Fibroblast of lung (primary cell): ENCODE data around the gene PRKG2. TPM values are rescaled to one million over a fixed set of nuclear protein-coding genes. Genes with fewer than 3 reads are reported as not detected.

Source experiments
- DNase-seq, 2 donors: peaks; one replicate each; pipeline versions ENCODE4 v3.0.0 to v3.0.0-alpha.2; 2010; ENCODE audit warnings: low read depth in 2 of 2
- H2AFZ ChIP-seq: 2 replicates; pipeline ENCODE4 v1.5.1; 2012; ENCODE audit warnings: low read length, control low read depth, inconsistent platforms
- H3K27ac ChIP-seq: 2 replicates; pipeline ENCODE4 v1.5.1; 2011; ENCODE audit warnings: low read length, control low read depth; ENCODE audit not compliant: insufficient read depth
- H3K27me3 ChIP-seq: 2 replicates; pipeline ENCODE4 v1.5.1; 2011; ENCODE audit warnings: mild to moderate bottlenecking, low read length; ENCODE audit not compliant: control insufficient read depth, insufficient read depth
- H3K36me3 ChIP-seq: 2 replicates; pipeline ENCODE4 v1.5.1; 2011; ENCODE audit warnings: low read length; ENCODE audit not compliant: control insufficient read depth, insufficient read depth
- H3K4me1 ChIP-seq: 2 replicates; pipeline ENCODE4 v1.5.1; 2011; ENCODE audit warnings: low read length; ENCODE audit not compliant: control insufficient read depth, insufficient read depth; ENCODE audit errors: extremely low read depth
- H3K4me2 ChIP-seq: 2 replicates; pipeline ENCODE4 v1.5.1; 2011; ENCODE audit warnings: low read length, control low read depth; ENCODE audit not compliant: insufficient read depth; ENCODE audit errors: extremely low read depth
- H3K4me3 ChIP-seq, 4 experiments: fragments of 200-600 bp in 1 of 4; sonication (generic) in 1 of 4; replicated peaks in 1 of 4; 2 replicates each; pipeline ENCODE4 v1.5.1; 2011 to 2016; ENCODE audit warnings: low read length in 4 of 4, low read depth in 3 of 4, mild to moderate bottlenecking in 3 of 4, control low read depth in 2 of 4, inconsistent platforms in 1 of 4, mixed read lengths in 1 of 4; ENCODE audit not compliant: insufficient read depth in 1 of 4; ENCODE audit errors: control extremely low read depth in 1 of 4
- H3K79me2 ChIP-seq: 2 replicates; pipeline ENCODE4 v1.5.1; 2012; ENCODE audit warnings: mild to moderate bottlenecking, low read length, inconsistent platforms; ENCODE audit not compliant: control insufficient read depth, insufficient read depth
- H3K9ac ChIP-seq: 2 replicates; pipeline ENCODE4 v1.5.1; 2011; ENCODE audit warnings: mild to moderate bottlenecking, low read length, control low read depth; ENCODE audit not compliant: insufficient read depth
- H3K9me3 ChIP-seq: 2 replicates; pipeline ENCODE4 v1.5.1; 2012; ENCODE audit warnings: low read depth, low read length; ENCODE audit not compliant: control insufficient read depth, insufficient read depth
- H4K20me1 ChIP-seq: 2 replicates; pipeline ENCODE4 v1.5.1; 2011; ENCODE audit warnings: low read length; ENCODE audit not compliant: control insufficient read depth, insufficient read depth; ENCODE audit errors: extremely low read depth
- CTCF ChIP-seq, 2 donors: IDR thresholded peaks in 1 of 2; conservative IDR thresholded peaks in 1 of 2; 1 replicate in 1 of 2; 2 replicates in 1 of 2; pipeline ENCODE4 v1.5.1; 2011 to 2012; ENCODE audit warnings: low read length in 2 of 2, control low read depth in 1 of 2, inconsistent platforms in 1 of 2, low read depth in 1 of 2, mild to moderate bottlenecking in 1 of 2
- EZH2 ChIP-seq: IDR thresholded peaks from 2 replicates; pipeline ENCODE4 v1.5.1; 2012; ENCODE audit warnings: low read length, control low read depth, mild to moderate bottlenecking; ENCODE audit errors: missing control alignments
- polyA plus RNA-seq, 2 donors: library from polyadenylated mRNA; depleted of rRNA in 1 of 2; stranded (reverse) in 1 of 2; unstranded in 1 of 2; fragments of >200 nt; gene quantifications; 2 replicates each; pipeline ENCODE4 v1.2.1, GENCODE V29; 2011 to 2012; ENCODE audit warnings: missing spikeins in 1 of 2
- total RNA-seq: library from RNA; depleted of rRNA; stranded (reverse); fragments of >200 nt; gene quantifications from 2 replicates; pipeline ENCODE4 v1.2.1, GENCODE V29; 2014

Gene PRKG2
- total and polyA plus RNA-seq, 2 donors (not counting 1 experiment from before 2014, with no cell fraction given) = 2.8 to 17.5 TPM

GRCh38 chr4:81065446-81065845 lies 149.6 kb downstream of the PRKG2 start:
- no peak overlapping the region for H3K4me2 ChIP-seq
- H3K4me3 ChIP-seq = no peak overlapping the region
- no peaks in the 10 kb centered on the region for H3K4me1 ChIP-seq
- H2AFZ ChIP-seq = no peak overlapping the region
- no peaks in the 10 kb centered on the region for H4K20me1 ChIP-seq
- H3K9me3 ChIP-seq = no peaks in the 10 kb centered on the region
- H3K36me3 ChIP-seq = no peaks in the 10 kb centered on the region
- no peak overlapping the region for H3K27ac ChIP-seq
- TF ChIP-seq EZH2 = no peak
- no peak for TF ChIP-seq CTCF (conservative IDR thresholded peaks at IDR 0.05 in 1 of 2, IDR thresholded peaks at IDR 0.05 in 1 of 2; ENCODE audit: low read depth in 1 of 2, low read length in 2 of 2)
- no peaks in the 10 kb centered on the region for H3K27me3 ChIP-seq
- no peaks in the 10 kb centered on the region for H3K79me2 ChIP-seq
- DNase-seq = no peak
- H3K9ac ChIP-seq = no peak overlapping the region

DNA sequence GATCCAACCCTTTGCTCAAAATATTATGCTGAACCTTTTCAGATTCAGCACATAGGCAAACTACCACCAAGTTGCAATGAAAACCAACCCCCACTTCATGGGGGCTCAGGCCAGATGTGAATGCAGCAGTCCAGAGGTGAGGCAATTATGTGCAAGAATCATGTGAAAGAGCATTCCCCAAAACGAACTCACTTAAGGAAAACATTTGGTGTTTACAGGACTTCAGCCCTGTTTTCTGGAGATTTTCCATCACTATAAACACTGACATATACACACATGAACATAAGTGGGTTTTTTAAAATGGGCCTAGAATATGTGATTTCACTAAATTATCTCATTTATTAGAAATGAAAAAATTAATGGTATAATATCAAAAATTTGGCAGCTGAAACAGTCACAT lies 153.0 kb downstream of the PRKG2 start:
- no peak overlapping the region for H3K4me2 ChIP-seq
- H4K20me1 ChIP-seq = no peaks in the 10 kb centered on the region
- no peak overlapping the region for H3K9ac ChIP-seq
- no peaks in the 10 kb centered on the region for H3K36me3 ChIP-seq
- no peak overlapping the region for H3K27ac ChIP-seq
- no peak overlapping the region for H3K4me3 ChIP-seq
- H2AFZ ChIP-seq = no peak overlapping the region
- no peaks in the 10 kb centered on the region for H3K79me2 ChIP-seq
- no peaks in the 10 kb centered on the region for H3K27me3 ChIP-seq
- no peaks in the 10 kb centered on the region for H3K4me1 ChIP-seq
- peak in 1 of 2 donors; percentile 69 for DNase-seq
- no peak for TF ChIP-seq CTCF (conservative IDR thresholded peaks at IDR 0.05 in 1 of 2, IDR thresholded peaks at IDR 0.05 in 1 of 2; ENCODE audit: low read depth in 1 of 2, low read length in 2 of 2)
- TF ChIP-seq EZH2 = no peak
- no peaks in the 10 kb centered on the region for H3K9me3 ChIP-seq

- H3K27me3 ChIP-seq = no peaks in the 10 kb centered on the region
- no peak for DNase-seq
- H3K79me2 ChIP-seq = no peaks in the 10 kb centered on the region
- H3K27ac ChIP-seq = no peak overlapping the region
- no peak for TF ChIP-seq CTCF (conservative IDR thresholded peaks at IDR 0.05 in 1 of 2, IDR thresholded peaks at IDR 0.05 in 1 of 2; ENCODE audit: low read depth in 1 of 2, low read length in 2 of 2)
- TF ChIP-seq EZH2 = no peak
- no peaks in the 10 kb centered on the region for H3K9me3 ChIP-seq
- H4K20me1 ChIP-seq = no peaks in the 10 kb centered on the region
- H3K9ac ChIP-seq = no peak overlapping the region
- no peaks in the 10 kb centered on the region for H3K36me3 ChIP-seq
- no peaks in the 10 kb centered on the region for H3K4me1 ChIP-seq
- H3K4me3 ChIP-seq = no peak overlapping the region
- H2AFZ ChIP-seq = no peak overlapping the region
- no peak overlapping the region for H3K4me2 ChIP-seq
Observed at GRCh38 chr4:81061344-81061730, 153.7 kb downstream of the PRKG2 start.
